Measurements from ENCODE around the gene TMEM106B.
"Not testable (repeated sequence)": the region's sequence is repeated elsewhere in the genome, so short reads cannot be mapped to it uniquely, and the experiment has no call there.

The TMEM106B gene

DNA sequence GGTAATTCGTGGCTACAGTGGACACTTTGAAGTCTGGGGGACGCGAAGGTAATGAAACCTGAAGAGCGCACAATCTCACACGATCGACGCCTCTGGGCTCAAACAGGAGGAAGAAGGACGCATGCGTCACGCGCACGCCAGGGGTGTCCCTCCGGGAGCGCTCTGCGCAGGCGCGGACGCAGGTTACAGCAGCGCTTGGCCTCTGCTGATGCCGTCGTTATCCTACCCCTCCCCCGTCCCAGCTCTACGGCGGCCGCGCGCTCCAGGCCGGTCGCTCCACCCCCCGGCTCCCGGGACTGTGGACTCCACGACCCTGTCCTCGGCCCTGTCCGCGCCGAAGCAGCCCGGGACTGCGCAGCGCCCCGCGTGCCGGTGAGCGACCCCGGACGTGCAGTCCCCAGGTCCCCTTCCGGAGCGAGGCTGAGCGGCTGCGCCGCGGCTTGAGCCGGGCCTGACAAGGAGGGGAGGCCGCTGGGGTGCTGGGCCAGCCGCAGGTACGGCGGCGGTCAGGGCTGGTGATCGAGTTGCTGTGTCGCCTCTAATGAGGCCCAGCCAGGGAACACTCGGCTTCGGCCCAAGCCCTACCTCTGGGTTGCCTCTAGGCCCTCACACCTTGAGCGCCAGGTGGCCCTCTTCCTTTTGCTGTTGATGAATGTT, at the start of gene TMEM106B:
TSS of gene TMEM106B (plus strand) at position 241 of the 657 bp plus-strand sequence. CDS start 3,517 bp downstream, outside the sequence.
- TF ChIP-seq, protein P1, sequence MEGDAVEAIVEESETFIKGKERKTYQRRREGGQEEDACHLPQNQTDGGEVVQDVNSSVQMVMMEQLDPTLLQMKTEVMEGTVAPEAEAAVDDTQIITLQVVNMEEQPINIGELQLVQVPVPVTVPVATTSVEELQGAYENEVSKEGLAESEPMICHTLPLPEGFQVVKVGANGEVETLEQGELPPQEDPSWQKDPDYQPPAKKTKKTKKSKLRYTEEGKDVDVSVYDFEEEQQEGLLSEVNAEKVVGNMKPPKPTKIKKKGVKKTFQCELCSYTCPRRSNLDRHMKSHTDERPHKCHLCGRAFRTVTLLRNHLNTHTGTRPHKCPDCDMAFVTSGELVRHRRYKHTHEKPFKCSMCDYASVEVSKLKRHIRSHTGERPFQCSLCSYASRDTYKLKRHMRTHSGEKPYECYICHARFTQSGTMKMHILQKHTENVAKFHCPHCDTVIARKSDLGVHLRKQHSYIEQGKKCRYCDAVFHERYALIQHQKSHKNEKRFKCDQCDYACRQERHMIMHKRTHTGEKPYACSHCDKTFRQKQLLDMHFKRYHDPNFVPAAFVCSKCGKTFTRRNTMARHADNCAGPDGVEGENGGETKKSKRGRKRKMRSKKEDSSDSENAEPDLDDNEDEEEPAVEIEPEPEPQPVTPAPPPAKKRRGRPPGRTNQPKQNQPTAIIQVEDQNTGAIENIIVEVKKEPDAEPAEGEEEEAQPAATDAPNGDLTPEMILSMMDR (IDR thresholded peaks at IDR 0.05; ENCODE audit: poor library complexity, severe bottlenecking) = peak; percentile 22

DNA sequence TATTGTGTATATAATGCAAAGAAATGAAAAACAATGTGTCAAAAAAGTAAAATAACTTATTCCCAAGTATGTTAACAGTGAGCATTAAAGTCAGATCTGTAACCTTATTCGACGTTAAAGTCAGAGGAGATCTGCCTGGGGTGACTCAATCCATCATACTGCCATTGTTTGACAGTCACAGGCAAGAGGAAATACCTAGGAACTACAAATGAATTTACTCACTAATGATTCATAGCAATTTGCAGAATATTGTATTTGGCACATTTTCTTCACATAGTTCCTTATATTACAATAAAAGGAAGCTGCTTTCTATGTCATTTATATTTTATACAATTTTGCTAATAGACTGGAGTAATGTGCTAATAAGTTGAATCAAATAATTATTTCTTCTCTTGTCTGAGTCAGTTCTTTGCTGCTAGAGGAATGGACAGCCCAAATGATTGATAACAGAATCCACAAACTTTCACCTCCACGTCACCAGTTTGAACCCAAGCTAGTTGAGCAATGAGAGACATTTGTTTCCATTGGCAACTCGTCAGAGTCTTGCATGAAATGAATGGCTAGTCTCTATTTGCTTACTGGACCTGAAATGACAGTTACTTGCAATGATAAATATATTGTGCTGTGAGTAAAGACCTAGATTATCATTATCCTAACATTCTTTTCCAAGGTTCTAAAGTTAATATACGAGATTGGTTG, 48.5 kb upstream of the TMEM106B start:
- peaks cover 21% of the 10 kb centered on the region for H3K4me1 ChIP-seq (ENCODE audit: insufficient read depth, poor library complexity, severe bottlenecking)
- no peak overlapping the region for H3K4me3 ChIP-seq (ENCODE audit: severe bottlenecking)
- DNase-seq (ENCODE audit: low spot score) = no peak
- no peaks in the 10 kb centered on the region for H3K9me3 ChIP-seq (ENCODE audit: severe bottlenecking)
- H3K36me3 ChIP-seq (ENCODE audit: low read depth) = no peaks in the 10 kb centered on the region
- TF ChIP-seq, protein P1 (IDR thresholded peaks at IDR 0.05; ENCODE audit: poor library complexity, severe bottlenecking) = no peak
- peak overlapping the region; percentile 45 for H3K27ac ChIP-seq (ENCODE audit: poor library complexity, severe bottlenecking)
- ATAC-seq (ENCODE audit: low read depth) = peak; percentile 95
- no peaks in the 10 kb centered on the region for H3K27me3 ChIP-seq (ENCODE audit: insufficient read depth, poor library complexity, severe bottlenecking)

More for the DNA sequence above, at the start of gene TMEM106B:
- peak within 1 kb of the TSS; percentile 80 for H3K4me3 ChIP-seq (ENCODE audit: severe bottlenecking)
- peaks cover 17% of the 10 kb centered on the region; the same call in 1 of the 2 replicates for H3K36me3 ChIP-seq (ENCODE audit: low read depth)
- peak within 1 kb of the TSS; percentile 66 for H3K27ac ChIP-seq (ENCODE audit: poor library complexity, severe bottlenecking)
- DNase-seq (ENCODE audit: low spot score) (peak; percentile 97), ATAC-seq (ENCODE audit: low read depth) (peak; percentile 92)
- peaks cover 6% of the 10 kb centered on the region for H3K4me1 ChIP-seq (ENCODE audit: insufficient read depth, poor library complexity, severe bottlenecking)
- no peaks in the 10 kb centered on the region for H3K9me3 ChIP-seq (ENCODE audit: severe bottlenecking)
- H3K27me3 ChIP-seq (ENCODE audit: insufficient read depth, poor library complexity, severe bottlenecking) = peaks cover 8% of the 10 kb centered on the region

DNA sequence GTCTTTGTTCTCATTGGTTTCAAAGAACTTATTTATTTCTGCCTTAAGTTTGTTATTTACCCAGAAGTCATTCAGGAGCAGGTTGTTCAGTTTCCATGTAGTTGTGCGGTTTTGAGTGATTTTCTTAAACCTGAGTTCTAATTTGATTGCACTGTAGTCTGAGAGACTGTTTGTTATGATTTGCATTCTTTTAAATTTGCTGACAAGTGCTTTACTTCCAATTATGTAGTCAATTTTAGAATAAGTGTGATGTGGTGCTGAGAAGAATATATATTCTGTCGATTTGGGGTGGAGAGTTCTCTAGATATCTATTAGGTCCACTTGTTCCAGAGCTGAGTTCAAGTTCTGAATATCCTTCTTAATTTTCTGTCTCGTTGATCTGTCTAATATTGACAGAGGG, 43.0 kb upstream of the TMEM106B start:
- H3K9me3 ChIP-seq (ENCODE audit: severe bottlenecking); DNase-seq (ENCODE audit: low spot score); H3K4me3 ChIP-seq (ENCODE audit: severe bottlenecking); H3K27ac ChIP-seq (ENCODE audit: poor library complexity, severe bottlenecking); H3K27me3 ChIP-seq (ENCODE audit: insufficient read depth, poor library complexity, severe bottlenecking); ATAC-seq (ENCODE audit: low read depth); H3K4me1 ChIP-seq (ENCODE audit: insufficient read depth, poor library complexity, severe bottlenecking); H3K36me3 ChIP-seq (ENCODE audit: low read depth): not testable (repeated sequence)

DNA sequence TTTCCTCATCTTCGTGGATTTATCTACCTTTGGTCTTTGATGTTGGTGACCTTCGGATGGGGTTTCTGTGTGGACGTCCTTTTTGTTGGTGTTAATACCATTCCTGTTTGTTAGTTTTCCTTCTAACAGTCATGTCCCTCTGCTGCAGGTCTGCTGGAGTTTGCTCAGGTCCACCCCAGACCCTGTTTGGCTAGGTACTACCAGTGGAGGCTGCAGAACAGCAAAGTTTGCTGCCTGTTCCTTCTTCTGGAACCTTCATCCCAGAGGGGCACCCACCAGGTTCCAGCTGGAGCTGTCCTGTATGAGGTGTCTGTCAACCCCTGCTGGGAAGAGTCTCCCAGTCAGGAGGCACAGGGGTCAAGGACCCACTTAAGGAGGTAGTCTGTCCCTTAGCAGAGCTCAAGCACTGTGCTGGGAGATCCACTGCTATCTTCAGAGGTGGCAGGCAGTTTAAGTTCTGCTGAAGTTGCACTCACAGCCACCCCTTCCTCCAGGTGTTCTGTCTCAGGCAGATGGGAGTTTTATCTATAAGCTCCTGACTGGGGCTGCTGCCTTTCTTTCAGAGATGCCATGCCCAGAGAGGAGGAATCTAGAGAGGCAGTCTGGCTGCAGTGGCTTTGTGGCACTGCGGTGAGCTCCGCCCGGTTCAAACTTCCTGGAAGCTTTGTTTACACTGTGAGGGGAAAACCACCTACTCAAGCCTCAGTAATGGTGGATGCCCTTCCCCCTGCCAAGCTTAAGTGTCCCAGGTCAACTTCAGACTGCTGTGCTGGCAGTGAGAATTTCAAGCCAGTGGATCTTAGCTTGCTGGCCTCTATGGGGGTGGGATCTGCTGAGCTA, 40.9 kb upstream of the TMEM106B start:
- H3K27ac ChIP-seq (ENCODE audit: poor library complexity, severe bottlenecking); ATAC-seq (ENCODE audit: low read depth); DNase-seq (ENCODE audit: low spot score); H3K4me3 ChIP-seq (ENCODE audit: severe bottlenecking); H3K27me3 ChIP-seq (ENCODE audit: insufficient read depth, poor library complexity, severe bottlenecking); H3K4me1 ChIP-seq (ENCODE audit: insufficient read depth, poor library complexity, severe bottlenecking); H3K9me3 ChIP-seq (ENCODE audit: severe bottlenecking); H3K36me3 ChIP-seq (ENCODE audit: low read depth): not testable (repeated sequence)

DNA sequence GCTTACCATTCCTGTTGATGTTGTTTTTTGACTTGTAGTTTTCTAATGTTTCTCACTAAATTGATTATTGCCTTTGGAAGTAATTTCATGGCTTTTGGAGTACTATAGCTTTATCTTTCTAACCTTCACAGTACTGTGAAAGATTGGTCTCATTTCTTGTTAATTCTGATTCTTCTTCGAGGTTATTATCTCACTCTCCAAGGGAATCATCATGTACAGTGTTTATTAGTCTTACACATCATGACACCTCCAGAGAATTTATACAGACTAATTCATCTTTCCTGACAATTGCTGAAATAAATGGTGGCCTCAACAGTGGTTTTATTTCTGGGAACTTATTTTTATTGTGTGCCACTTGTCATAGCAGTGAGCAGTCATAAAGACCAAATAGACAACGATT, 37.4 kb upstream of the TMEM106B start:
- no peak for DNase-seq (ENCODE audit: low spot score)
- H3K4me3 ChIP-seq (ENCODE audit: severe bottlenecking) = no peak overlapping the region
- no peaks in the 10 kb centered on the region for H3K4me1 ChIP-seq (ENCODE audit: insufficient read depth, poor library complexity, severe bottlenecking)
- H3K9me3 ChIP-seq (ENCODE audit: severe bottlenecking) = no peaks in the 10 kb centered on the region
- TF ChIP-seq, protein P1 (IDR thresholded peaks at IDR 0.05; ENCODE audit: poor library complexity, severe bottlenecking) = no peak
- no peak overlapping the region for H3K27ac ChIP-seq (ENCODE audit: poor library complexity, severe bottlenecking)
- H3K36me3 ChIP-seq (ENCODE audit: low read depth) = no peaks in the 10 kb centered on the region
- no peaks in the 10 kb centered on the region for H3K27me3 ChIP-seq (ENCODE audit: insufficient read depth, poor library complexity, severe bottlenecking)
- no peak for ATAC-seq (ENCODE audit: low read depth)

Data from RWPE2 (cell line).